GM19043 (cell line): ENCODE results near the gene SIPA1.
"Not testable (repeated sequence)": the region's sequence is repeated elsewhere in the genome, so short reads cannot be mapped to it uniquely, and the experiment has no call there.

Source experiments
- ATAC-seq: cut with Tn5 transposase; IDR thresholded peaks from one replicate; pipeline ENCODE4 v1.9.1; 2021; ENCODE audit warnings: low read depth; ENCODE audit not compliant: unreplicated experiment

Gene SIPA1

DNA sequence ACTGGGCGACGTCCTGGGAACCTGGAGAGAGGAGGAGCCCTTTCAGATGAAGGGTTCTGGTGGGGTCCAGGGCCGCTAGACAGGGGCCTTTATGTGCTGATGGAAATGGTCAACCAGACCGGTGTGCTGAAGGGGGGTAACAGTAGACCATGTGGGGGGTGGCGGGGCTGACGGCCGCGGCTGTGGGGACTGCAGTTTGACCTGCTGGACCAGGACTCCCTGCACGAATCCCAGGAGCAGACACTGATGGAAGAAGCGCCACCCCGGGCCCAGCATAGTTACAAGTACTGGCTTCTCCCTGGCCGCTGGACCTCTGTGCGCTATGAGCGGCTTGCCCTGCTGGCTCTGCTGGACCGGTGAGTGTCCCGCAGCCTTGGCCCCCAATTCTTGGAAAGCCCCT, 15.9 kb upstream of the SIPA1 start:
- ATAC-seq, result no peak

DNA sequence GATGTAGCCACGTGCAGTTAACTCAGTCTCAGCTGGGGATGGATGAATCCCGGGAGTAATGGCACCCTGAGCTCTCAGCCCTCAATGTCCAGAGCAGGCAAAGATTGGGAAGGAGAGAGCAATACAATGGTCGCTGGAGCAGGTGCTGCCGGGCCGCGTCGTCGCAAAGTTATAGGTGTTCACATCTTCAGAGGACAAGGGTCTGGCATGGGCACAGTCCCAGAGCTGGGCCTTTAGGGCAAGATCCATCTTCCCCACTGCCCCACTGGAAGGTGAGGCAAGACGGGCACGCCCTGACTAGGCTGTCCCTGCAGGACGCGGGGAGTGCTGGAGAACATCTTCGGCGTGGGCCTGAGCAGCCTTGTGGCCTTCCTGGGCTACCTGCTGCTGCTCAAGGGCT, 14.7 kb upstream of the SIPA1 start:
- no peak for ATAC-seq

DNA sequence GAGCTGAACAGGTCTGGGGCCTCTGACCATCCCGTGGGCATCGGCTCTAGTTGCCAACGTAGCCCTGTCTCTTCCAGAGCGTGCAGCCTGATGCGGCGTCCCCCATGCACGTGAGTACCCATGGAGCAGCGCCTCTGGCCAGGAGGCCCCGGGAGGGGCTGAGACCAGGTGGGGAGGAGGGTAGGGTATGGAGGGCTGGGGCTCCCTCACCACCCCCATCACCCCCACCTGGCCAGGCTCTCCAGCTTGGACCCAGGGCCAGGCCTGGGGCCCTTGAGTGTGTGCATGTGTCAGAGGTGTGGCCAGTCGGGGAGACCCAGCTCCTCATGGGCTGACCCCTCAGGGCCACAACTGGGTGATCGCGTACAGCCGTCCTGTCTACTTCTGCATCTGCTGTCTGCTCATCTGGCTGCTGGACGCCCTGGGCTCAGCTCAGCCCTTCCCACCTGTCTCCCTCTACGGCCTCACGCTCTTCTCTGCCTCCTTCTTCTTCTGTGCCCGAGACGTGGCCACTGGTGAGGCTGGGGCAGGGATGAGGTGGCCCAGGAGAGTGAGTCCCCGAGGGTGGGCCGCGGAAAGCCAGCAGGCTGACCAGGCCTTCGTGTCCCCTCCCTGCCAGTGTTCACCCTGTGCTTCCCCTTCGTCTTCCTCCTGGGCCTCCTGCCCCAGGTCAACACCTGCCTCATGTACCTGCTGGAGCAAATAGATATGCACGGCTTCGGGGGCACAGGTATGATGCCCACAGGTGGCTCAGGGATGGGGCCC, 13.9 kb upstream of the SIPA1 start:
- no peak for ATAC-seq

DNA sequence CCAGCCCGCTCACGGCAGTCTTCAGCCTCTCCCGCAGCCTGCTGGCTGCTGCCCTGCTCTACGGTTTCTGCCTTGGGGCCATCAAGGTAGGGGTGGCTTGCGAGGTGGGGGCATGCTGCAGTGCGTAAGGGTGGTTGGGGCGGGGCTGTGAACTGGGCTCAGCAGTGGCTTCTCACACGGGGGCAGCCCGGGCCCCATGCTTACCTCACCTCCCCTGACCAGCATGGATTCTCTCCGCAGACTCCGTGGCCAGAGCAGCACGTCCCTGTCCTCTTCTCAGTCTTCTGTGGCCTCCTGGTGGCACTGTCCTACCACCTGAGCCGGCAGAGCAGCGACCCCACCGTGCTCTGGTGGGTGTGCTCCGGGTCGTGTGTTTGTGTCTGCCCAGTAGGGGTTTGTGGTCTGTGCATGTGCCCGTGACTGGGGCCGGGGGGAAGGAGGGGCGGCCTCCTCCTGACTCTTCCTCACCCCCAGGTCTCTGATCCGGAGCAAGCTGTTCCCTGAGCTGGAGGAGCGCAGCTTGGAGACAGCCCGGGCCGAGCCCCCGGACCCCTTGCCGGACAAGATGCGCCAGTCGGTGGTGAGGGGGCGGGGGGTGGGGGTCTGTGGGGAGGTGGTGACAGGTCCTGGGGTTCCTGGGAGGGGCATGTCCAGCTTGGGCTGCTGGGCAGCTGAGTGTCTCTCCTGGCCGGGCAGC, 12.8 kb upstream of the SIPA1 start:
- no peak for ATAC-seq

DNA sequence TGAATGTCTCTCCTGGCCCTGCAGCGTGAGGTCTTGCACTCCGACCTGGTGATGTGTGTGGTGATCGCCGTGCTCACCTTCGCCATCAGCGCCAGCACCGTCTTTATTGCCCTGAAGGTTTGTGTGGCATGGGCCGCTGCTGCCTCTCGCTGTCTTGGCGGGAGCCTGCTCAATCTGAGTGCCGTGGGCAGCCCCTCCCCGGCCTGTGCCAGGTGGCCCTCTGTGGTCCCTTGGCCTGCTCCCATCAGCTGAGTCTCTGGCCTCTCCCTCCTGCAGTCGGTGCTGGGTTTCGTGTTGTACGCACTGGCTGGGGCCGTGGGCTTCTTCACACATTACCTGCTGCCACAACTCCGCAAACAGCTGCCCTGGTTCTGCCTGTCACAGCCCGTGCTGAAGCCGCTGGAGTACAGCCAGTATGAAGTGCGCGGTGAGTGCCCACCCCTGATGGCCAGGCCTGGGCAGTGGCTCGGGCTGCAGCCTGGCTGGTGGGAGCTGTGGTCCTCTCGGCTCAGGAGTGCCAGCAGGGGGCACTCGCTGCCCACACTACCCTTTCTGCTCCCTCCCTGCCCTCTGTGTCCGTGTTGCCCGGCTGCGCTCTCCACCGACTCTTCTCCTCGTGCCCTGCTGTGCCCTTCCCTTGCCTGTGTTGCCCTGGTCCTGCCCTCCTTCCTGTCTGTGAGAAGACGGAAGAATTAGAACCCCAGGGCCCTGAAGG, 12.1 kb upstream of the SIPA1 start:
- ATAC-seq, result no peak

DNA sequence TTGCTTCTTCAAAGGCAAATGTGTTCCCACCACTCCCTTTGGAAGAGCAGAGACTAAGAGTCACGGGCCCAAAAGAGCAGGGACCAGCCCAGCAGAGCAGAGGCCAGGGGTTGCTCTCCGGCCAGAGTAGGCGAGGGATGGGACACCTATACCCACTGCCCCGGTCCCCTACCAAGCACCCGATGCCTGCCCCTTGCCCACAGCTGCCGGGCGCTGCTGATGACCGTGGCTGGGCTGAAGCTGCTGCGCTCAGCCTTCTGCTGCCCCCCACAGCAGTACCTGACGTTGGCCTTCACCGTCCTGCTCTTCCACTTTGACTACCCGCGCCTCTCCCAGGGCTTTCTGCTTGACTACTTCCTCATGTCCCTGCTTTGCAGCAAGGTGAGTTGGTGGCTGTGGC, 10.7 kb upstream of the SIPA1 start:
- ATAC-seq, result no peak

DNA sequence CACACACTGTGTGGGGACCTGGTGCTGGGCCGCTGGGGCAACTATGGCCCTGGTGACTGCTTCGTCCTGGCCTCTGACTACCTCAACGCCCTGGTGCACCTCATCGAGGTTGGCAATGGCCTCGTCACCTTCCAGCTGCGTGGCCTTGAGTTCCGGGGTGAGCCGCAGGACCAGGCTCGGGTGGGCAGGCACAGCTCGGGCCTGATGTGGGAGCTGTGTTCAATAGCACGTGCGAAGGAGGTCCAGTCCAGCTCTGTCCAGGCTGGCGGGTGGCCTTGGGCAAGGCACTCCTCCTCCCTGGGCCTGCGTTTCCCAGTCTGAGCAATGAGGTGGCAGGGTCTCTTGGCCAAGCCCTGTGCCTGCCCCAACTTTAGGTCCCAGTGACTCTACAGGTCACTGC, 8.3 kb upstream of the SIPA1 start:
- no peak for ATAC-seq

DNA sequence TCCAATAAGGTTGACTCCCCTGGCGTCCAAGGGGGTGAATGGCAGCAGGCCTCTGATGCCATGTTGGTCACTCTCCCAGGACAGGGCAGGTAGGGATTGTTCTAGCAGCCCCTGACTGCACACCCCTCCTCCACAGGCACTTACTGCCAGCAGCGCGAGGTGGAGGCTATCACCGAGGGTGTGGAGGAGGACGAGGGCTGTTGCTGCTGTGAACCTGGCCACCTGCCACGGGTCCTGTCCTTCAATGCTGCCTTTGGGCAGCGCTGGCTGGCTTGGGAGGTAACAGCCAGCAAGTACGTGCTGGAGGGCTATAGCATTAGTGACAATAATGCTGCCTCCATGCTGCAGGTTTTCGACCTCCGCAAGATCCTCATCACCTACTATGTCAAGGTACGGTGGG, 7.7 kb upstream of the SIPA1 start:
- no peak for ATAC-seq

DNA sequence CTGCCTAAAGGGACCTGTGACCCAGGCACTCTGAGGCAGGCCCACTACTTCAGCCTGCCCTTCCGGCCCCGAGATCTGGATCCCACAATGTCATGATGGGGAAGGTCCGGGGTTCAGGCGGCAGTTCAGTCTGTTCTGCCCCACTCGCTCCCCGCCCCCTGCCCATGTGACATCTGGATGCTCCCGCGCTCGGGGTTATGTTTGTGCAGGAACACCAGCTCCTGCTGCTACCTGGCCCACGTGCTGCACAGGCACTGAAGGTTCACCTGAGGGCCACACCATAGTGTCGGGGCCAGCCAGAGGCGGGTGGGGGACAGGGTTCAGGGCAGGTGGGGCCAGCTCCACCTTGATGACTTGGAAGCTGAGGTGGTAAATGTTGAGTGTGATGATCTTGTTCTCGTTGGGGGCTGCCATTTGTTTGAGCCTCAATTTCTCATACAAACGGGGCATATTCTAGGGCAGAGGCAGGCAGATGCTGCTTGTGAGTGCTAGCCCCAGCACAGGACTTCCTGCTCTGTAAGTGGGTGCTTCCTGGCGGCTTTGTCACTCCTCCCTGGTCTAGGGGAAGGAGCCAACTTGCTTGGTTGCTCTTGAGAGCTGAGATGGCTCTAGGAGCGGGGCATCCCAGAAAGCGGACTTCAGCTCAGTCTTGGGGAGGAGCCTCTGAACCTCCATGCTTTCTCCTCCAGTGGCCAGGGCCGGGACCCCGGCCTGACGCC, 4.4 kb upstream of the SIPA1 start:
- ATAC-seq, result no peak

DNA sequence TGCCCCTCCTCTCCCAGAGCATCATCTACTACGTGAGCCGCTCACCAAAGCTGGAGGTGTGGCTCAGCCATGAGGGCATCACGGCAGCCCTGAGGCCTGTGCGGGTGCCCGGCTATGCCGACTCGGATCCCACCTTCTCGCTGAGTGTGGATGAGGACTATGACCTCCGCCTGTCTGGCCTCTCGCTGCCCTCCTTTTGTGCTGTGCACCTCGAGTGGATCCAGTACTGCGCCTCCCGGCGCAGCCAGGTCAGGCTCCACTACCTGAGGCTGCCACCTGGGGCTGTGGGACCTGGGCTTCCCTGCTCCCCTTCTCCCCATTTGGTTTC, 3.8 kb upstream of the SIPA1 start:
- ATAC-seq, result no peak

DNA sequence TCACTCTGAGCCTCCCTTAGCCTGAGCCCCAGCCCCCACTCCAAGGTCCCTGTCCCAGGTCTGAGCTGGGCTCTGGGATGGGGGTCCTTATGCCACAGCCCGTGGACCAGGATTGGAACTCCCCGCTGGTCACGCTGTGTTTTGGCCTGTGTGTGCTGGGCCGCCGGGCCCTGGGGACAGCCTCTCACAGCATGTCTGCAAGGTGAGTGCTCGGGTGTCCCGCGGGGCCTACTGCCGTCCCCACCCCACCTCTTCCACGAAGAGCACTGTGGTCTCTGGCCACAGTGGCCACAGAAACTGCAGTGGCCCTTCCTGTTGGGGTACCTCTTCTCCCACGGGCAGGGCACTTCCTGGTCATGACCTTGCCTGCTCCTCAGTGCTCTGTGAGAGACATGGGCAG, 3.5 kb upstream of the SIPA1 start:
- ATAC-seq, result no peak

DNA sequence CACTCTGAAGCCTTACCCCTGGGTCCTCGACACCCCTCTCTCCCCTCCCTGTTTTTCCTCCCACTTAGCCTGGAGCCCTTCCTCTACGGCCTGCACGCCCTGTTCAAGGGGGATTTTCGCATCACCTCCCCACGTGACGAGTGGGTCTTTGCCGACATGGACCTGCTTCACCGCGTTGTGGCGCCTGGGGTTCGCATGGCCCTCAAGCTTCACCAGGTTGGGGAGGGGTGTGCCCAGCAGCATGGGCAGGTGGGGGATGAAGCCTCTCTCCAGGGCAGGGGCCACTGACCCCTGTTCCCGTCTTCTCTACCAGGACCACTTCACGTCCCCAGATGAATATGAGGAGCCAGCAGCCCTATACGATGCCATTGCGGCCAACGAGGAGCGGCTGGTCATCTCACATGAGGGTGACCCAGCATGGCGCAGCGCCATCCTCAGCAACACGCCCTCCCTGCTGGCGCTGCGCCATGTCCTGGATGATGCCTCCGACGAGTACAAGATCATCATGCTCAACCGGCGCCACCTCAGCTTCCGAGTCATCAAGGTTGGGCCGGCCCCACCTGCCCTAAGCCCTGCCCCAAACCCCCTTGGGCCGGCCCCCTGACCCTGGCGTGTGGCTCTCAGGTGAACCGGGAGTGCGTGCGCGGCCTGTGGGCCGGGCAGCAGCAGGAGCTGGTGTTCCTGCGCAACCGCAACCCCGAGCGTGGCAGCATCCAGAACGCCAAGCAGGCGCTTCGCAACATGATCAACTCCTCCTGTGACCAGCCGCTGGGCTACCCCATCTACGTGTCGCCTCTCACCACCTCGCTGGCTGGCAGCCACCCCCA, 2.8 kb upstream of the SIPA1 start:
- ATAC-seq, result no peak

DNA sequence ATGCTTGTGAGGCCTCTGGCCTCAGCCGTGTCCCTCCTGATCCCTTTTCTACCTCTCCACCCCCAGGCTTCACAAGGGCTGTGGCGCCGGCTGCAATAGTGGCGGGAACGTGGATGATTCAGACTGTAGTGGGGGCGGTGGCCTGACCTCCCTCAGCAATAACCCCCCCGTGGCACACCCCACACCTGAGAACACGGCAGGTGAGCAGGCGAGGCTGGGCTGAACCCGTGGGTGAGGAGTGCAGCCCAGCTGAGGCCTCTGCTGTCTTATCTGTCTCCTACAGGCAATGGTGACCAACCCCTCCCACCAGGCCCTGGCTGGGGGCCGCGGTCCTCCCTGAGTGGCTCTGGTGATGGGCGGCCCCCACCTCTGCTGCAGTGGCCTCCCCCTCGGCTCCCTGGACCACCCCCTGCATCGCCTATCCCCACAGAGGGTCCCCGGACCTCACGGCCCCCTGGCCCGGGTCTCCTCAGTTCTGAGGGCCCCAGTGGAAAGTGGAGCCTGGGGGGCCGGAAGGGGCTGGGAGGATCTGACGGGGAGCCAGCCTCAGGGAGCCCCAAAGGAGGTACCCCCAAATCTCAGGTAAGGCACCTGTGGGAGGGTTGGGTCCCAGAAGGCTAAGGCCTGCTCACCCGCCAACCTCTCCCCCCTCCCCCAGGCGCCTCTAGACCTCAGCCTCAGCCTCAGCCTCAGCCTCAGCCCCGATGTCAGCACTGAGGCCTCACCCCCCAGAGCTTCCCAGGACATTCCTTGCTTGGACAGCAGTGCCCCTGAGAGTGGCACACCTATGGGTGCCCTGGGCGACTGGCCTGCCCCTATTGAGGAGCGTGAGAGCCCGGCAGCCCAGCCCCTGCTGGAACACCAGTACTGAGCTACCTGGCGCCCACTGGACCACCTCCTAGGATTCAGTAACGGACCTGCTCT, 1.5 kb upstream of the SIPA1 start:
- no peak for ATAC-seq

DNA sequence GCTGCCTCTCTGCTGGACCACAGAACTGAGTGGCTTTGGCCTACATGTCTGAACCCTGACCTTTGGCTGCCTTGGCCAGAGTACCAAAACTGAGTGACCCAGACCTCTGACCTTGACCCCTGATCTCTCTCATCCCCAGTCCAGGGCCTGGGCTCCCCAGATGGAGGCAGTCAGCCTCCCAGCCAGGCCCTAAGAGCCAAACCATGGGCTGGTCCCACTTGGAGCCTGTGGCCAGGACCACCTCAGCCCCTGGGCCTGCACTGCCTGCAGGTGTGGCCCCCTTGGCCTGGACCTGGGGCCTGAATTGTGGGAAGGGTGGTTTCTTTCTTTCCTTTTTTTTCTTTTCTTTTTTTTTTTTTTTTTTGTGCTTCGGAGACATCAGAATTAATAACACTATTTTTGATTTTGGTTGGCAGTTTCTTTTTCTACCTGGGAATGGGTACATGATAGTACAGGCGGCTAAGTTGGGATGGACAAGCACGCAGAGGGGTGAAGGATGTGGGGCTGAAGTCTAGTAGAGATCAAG, 806 bp upstream of the SIPA1 start:
- ATAC-seq, result no peak

DNA sequence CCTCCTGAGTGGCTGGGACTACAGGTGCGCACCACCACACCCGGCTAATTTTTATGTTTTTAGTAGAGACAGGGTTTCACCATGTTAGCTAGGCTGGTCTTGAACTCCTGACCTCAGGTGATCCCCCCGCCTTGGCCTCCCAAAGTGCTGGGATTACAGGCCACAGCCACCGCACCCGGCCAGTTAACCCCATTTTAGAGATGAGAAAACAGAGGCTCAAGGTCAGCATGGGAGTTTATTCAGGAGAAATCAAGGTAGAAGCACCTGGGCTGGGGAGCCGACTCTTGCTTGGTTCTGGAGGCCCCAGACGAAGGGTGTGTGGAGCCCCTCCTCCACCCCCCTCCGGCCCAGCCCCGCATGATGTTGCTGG, 1.3 kb downstream of the SIPA1 start:
- not testable (repeated sequence) for ATAC-seq

DNA sequence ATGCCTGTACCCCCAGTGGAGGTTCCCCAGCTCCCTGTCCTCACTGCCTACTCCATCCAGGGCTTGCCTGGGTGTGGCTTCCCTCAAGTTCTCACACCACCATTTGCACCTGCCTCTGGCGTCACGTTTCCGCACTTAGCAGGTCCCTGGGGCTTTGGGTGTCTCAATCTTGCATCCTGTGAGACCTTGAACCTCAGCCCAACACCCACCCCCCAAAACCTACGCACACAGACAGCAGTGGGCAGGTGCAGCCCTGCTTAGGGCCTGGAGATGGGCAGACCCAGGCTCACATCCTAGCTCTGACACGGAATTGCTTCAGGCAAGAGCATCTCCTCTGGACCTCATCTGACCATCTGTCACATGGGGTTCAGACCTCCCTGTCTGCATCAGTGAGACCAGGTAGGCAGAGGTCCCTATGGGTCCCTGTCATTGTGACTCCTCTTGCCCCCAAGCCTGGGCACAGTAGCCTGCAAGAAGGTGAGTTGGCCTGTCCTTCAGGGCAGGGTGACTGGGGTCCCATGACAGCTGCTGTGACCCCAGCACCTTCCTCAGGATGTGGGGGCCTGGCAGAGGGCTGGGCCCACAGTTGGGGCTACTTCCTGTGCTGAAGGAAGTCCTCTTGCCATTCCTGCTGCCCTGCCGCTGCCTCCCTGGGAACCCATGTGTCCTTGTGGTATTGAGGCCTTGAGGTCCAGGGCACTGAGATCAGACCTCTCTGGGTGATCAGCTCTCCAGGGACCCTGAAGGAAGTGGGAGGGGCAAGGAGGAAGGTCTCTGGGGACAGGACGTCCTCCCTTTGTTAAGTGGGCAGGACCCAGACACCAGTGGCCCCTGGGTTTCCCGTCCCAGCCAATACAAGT, 2.0 kb downstream of the SIPA1 start:
- ATAC-seq, result no peak

DNA sequence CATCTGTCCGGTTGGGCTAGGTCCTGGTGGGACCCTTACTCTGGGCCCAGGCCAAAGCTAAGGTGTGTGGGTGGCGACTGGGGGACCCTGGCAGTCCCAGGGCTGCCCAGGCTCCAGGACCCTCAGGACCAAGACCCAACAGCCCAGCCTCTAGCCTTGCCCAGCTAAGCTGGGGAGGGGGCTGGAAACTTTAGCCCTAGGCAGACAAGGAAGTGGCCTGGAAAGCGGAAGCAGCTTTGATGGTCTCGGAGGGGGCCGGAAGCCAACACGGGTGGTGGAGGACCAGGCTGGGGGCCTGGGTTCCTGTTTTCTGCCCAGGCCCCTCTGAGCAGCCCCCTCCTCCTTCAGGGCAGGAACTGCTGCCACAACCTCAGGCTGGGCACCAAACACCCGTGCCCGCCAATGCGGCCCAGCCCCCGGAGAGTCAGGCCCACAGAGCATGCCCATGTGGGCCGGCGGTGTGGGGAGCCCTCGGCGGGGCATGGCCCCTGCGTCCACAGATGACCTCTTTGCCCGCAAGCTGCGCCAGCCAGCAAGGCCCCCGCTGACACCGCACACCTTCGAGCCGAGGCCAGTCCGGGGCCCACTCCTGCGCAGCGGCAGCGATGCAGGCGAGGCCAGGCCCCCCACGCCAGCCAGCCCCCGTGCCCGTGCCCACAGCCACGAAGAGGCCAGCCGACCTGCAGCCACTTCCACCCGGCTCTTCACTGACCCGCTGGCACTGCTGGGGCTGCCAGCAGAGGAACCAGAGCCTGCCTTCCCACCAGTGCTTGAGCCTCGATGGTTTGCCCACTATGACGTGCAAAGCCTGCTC, 2.8 kb downstream of the SIPA1 start:
- no peak for ATAC-seq
